Lower leg skin (tissue), 3 donors: ENCODE results near the gene MTMR3.

Source experiments
- CTCF ChIP-seq, 3 donors: fragments of 450-650 bp; IDR thresholded peaks; one replicate each; pipeline ENCODE4 v1.5.1; 2016; ENCODE audit warnings: antibody characterized with exemption in 3 of 3, mild to moderate bottlenecking in 3 of 3, moderate library complexity in 2 of 3
- POLR2A ChIP-seq, 2 donors: fragments of 450-650 bp; IDR thresholded peaks; one replicate each; pipeline ENCODE4 v1.6.1; 2016 to 2017; ENCODE audit warnings: antibody characterized with exemption in 2 of 2, mild to moderate bottlenecking in 1 of 2, moderate library complexity in 1 of 2

DNA sequence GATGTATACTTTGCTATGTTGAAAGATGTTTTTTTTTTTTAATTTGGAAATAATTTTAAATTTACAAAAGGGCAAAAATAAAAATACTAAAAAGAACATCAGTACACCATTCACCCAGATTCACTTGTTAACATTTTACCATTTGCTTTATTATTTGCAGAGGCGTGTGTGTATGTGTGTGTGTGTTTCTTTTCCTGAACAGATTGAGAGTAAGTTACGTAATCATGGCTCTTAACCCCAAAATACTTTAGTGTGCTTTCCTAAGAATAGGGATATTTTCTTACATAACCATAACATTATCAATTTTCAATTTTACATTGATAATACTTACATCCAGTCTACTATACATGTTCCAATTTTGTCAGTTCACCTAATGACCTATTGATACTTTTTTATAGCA lies 105.7 kb downstream of the MTMR3 start:
- TF ChIP-seq CTCF (IDR thresholded peaks at IDR 0.05): no peak
- no peak for TF ChIP-seq POLR2A (IDR thresholded peaks at IDR 0.05)
